Activated CD4-positive, alpha-beta T cell treated with anti-CD3 and anti-CD28 coated beads, Interleukin-2, Interleukin-4, amounts not matched to agents 100 ng/mL and 50 ng/mL, durations not matched to agents 16 hours and 8 hours (primary cell): ENCODE measurements around the gene QPCT.
A peak's percentile ranks its signal among the peaks of the same experiment; 100 is the strongest.
"Not testable (repeated sequence)": the region's sequence is repeated elsewhere in the genome, so short reads cannot be mapped to it uniquely, and the experiment has no call there.

Experiments used
- DNase-seq: peaks from one replicate; pipeline ENCODE4 v3.0.0-alpha.2; 2020; ENCODE audit warnings: low spot score

Gene QPCT

DNA sequence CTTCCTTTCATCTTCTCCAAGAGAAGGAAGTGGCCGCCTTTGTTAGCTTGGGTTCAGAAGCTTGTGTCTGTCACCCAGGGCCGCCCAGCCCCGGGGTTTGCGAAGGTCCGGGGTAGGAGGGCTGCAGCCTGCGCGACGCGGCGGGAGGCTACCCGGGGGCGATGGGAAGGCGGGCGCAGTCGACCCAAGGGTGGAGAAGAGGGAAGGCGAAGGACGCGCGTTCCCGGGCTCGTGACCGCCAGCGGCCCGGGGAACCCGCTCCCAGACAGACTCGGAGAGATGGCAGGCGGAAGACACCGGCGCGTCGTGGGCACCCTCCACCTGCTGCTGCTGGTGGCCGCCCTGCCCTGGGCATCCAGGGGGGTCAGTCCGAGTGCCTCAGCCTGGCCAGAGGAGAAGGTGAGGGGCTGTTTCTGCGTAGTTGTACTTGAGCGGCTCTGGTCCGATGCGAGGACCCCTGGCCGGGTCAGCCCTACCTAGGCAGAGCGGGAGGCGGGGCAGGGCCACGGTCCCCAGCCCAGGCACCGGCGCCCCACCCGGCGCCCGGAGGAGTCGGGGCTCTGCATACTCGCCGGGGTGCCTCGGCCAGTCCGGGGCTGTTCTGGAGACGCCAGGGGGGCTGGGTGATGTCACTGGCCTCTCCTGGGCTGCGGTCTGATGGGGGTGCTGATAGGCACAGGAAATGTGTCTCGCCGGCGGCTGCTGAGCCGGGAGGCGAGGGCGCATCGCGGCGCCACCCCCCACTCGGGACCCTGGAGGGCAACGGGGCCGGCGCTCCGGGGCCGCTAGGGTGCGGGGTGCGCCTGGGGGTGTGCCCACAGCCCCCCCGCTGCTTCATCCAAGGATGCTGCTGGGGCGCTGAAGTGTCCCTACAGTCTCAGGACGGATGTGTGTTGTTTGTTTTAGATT is at the start of gene QPCT:
QPCT (plus strand) TSS at position 178 of the 909 bp plus-strand sequence; CDS start at position 280, 102 bp downstream.
- no peak for DNase-seq

GRCh38 chr2:37294858-37295257 is 49.6 kb upstream of the QPCT start:
- not testable (repeated sequence) for DNase-seq

DNA sequence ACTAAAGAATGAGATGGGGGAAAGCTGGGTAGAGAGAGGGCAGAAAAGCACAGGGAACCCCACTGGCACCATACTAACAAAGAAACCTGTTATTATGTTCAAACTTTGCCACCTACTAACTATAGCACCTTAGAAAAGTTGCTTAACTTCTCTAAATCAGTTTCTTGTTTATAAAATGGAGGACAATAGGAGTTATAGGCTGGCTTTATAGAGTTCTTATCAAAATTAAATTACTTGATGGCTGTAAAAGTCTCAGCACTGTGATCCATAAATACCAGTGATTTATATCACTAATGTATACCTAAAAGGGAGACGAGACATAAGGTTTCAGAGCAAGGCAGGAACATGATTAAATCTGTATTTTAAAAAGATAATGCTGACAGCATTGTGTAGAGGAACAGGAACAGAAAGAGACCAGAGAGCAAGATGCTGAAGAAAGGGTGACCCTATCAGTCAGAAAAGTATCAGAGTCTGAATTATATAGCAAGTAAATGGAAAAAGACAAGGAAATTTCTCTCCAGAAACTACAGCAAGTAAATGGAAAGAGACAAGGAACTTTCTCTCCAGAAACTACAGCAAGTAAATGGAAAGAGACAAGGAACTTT is 48.9 kb upstream of the QPCT start:
- no peak for DNase-seq

DNA sequence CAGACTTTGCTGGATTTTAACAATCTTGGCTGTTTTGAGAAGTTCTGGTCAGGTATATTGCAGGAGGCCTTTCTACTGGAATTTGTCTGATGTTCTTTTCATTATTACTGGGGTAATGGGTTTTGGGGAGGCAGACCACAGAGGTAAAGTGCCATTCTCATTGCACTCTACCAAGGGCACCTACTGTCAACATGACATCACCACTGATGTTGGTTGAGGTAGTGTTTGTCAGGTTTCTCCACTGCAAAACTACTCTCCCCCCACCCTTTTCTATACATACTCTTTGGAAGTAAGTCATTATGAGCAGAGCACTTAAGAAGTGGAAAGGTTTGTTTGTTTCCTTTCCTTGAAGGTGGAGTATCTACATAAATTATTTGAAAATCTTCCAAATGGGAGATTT is 46.8 kb upstream of the QPCT start:
- DNase-seq, result no peak

DNA sequence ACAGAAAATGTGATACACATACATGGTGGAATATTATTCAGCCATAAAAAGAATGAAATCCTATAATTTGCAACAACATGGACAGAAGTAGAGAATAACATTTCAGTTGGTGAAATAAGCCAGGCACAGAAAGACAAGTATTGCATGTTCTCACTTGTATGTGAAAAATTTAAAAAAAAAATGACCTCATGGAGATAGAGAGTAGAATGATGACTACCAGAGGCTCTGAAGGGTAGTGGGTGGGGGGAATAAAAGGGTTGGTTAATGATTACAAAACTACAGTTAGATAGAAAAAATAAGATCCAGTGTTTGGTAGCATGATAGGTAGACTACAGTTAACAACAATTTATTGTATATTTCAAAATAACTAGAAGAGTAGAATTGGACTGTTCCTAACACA is 44.3 kb upstream of the QPCT start:
- no peak for DNase-seq

DNA sequence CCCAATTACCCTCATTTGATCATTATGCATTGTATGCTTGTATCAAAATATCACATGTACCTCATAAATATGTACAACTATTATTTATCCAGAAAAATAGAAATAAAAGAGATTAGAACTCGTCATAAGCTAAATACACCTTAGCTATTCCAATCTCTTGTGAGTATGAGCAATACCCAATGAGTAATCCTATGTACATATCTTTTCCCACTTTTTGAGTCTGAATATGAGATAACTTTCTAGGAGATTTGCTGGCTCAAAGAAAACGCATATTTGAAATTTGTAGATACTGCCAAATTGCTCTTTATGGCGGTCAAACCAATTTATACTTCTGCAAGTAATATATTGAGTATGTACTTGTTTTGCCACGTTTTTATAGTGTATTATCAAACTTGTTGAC is 43.9 kb upstream of the QPCT start:
- DNase-seq, result no peak

GRCh38 chr2:37301408-37301807 is 43.0 kb upstream of the QPCT start:
- DNase-seq, result no peak

GRCh38 chr2:37302701-37303252 is 41.7 kb upstream of the QPCT start:
- no peak for DNase-seq

DNA sequence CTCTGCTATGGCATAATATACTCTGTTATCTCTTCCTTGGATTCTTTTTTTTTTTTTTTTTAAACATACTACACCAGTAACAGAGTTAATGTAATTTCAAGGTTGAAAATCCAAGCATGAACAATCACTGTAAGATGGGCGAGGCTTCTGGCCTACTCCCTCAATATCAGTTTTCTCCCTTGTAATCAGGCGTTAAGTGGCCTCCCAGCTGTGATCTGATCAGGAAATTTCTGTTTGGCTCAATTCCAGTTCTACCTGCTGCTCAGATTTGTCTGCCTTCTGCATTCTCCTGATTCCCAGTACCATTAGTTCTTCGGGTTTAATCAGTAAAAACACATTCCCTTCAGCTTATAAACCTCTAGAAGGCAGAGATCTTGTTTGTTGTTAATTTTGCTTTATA is 38.4 kb upstream of the QPCT start:
- DNase-seq, result no peak

GRCh38 chr2:37307500-37307899 is 36.9 kb upstream of the QPCT start:
- no peak for DNase-seq

DNA sequence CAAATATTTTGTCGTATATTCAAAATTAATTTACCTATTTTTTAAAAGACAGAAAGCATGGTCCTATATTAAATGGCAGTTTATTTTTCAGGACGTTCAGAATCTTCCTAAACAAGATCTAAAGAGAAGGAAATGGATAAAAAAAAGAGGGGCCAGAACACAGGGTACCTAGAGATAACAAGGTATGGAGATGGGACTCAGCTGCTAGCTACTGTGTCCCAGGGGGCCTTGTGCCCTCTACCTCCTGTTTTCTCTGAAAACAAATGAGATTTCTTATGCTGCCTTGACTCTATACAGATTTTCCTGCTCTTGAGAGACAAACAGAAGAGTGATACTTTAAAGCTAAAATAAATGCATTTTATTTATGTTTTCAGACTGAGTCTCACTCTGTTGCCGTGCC is 29.1 kb upstream of the QPCT start:
- DNase-seq, result no peak

- DNase-seq, result no peak
Measured at GRCh38 chr2:37316181-37316580, 28.2 kb upstream of the QPCT start.

DNA sequence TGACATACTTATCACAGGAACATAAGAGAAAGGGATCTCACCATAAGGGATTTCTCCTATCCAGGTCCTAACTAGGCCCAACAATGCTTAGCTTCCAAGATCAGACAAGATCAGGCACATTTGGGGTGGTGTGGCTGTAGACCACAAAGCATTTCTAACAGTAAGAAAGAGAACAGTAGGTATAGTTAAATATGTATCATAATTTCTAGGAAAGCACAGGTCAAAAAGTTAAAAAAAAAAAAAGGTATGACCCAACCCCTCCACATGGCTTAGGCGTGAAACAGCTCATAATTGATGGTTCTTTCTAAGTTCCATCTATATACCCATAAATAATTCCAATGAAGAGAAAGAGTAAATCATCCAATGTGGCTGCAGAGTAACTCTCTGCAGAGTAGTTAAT is 26.7 kb upstream of the QPCT start:
- no peak for DNase-seq

- DNase-seq, result peak; percentile 12
Measured at GRCh38 chr2:37318401-37318800, 26.0 kb upstream of the QPCT start.

GRCh38 chr2:37319754-37320609 is 24.4 kb upstream of the QPCT start:
- DNase-seq, result no peak

DNA sequence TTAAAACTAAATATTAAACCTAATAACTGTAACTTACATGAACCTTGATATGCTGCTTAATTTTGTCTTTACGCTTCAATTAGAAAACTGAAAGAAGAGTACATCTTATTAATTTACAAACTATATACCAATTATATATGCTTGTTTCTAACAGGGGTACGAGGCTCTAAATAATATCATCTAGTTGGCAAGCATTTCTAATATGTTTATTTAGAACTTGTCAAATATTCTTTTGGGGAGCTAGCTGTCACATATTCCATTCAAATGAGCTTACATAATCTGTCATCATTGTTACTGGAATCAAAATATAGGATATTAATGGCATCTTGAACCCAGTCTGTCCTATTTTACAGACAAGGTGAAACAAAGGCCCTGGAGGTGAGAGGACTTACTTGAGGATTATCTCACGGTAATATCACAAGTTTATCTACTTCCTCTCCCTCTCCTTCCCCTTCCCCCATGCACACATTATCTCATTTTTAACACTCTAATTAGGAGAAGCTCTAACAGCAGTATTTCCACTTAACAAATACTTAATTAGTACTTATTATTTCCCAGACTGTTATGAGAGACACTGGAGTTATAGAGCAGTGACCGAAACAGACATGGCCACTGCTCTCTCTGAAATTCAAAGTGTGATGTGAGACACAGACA is 23.3 kb upstream of the QPCT start:
- no peak for DNase-seq

- peak; percentile 15 for DNase-seq
Measured at GRCh38 chr2:37322368-37322767, 22.1 kb upstream of the QPCT start.

GRCh38 chr2:37323176-37323780 is 21.2 kb upstream of the QPCT start:
- DNase-seq, result no peak

DNA sequence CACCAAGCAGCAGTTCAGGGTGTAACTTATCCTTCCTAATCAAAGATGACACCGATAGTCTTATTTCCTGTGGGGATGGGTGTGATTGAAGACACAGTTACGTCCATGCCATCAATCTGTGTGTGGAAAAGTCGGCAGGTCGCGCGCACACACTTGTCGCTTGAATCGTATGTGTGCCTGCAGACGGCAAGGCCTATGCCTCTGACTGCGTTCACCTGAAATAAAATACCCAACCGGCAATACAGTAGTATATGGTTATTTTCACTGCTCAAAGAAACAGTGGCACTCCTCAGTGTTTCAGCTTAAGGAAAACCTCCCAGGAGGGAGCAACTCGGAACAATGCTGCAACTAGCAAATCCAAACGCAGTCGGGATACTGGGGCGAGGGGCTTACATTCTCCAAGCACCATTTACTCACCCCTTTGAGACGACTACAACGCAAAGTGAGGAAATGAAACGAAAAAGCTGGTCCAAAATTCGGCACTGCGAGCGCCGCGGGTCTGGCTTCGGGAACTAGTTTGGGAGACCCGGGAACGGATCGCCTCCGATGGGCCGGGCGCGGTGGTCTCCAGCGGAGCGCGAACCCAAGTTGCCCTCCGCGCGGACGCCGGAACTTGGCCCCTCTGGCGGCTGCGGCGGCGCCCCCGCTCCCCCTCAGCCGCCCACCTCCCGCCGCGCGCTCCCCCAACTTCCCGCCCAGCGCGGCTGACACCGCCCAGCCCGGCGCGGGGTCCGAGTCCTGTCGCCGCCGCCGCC is 20.5 kb upstream of the QPCT start:
- peak; percentile 20 for DNase-seq

DNA sequence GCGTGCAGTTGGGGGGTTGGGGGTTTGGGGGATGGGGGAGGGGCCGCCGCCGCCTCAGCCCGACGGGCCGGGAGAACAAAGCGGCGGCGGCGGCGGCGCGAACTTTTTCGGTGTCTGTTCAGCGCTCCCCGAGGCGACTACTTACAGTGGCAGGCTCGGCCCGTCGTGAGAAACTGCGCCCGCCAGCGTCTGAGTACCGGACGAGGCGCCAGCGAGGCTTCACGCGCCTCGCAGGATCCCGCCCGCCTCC is 20.0 kb upstream of the QPCT start:
- DNase-seq, result no peak
